HG03095 (cell line): ENCODE results near the gene LRMDA.
A peak's percentile ranks its signal among the peaks of the same experiment; 100 is the strongest.
"Not testable (repeated sequence)": the region's sequence is repeated elsewhere in the genome, so short reads cannot be mapped to it uniquely, and the experiment has no call there.

ENCODE experiments used
- ATAC-seq: cut with Tn5 transposase; IDR thresholded peaks from one replicate; pipeline ENCODE4 v1.9.1; 2021; ENCODE audit warnings: moderate library complexity; ENCODE audit not compliant: unreplicated experiment

The LRMDA gene

GRCh38 chr10:75764974-75765788 lies 333.8 kb downstream of the LRMDA start:
- ATAC-seq: no peak

GRCh38 chr10:75765789-75766096 lies 334.3 kb downstream of the LRMDA start:
- ATAC-seq: no peak

DNA sequence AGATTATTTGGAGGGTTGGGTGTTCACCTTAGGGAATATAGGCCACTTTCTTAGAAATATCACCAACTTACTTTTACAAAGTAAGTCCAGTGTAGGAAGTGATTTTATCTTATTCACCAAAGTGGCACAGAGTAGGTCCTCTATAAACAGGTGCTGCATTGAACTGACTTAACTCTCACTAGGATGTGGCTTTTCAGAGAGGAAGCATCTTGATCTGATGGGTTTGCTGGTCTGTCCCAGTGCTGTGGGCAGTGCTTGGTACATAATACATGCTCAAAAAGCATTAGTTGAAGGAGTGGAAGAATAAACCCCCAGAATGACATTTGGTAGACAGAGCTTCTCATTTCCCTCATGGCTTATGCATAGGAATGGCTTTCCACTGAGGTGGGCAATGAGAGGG lies 334.7 kb downstream of the LRMDA start:
- no peak for ATAC-seq

DNA sequence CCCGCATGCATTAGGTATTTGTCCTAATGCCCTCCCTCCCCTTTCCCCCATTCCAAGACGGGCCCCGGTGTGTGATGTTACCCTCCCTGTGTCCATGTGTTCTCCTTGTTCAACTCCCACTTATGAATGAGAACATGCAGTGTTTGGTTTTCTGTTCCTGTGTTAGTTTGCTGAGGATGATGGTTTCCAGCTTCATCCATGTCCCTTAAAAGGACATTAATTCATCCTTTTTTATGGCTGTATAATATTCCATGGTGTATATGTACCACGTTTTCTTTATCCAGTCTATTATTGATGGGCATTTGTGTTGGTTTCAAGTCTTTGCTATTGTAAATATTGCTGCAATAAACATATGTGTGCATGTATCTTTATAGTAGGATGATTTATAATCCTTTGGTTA lies 335.3 kb downstream of the LRMDA start:
- not testable (repeated sequence) for ATAC-seq

- ATAC-seq: no peak
These were observed 339.2 kb downstream of the LRMDA start for GRCh38 chr10:75770626-75771081.

- no peak for ATAC-seq
These were observed 340.2 kb downstream of the LRMDA start for GRCh38 chr10:75771606-75772005.

DNA sequence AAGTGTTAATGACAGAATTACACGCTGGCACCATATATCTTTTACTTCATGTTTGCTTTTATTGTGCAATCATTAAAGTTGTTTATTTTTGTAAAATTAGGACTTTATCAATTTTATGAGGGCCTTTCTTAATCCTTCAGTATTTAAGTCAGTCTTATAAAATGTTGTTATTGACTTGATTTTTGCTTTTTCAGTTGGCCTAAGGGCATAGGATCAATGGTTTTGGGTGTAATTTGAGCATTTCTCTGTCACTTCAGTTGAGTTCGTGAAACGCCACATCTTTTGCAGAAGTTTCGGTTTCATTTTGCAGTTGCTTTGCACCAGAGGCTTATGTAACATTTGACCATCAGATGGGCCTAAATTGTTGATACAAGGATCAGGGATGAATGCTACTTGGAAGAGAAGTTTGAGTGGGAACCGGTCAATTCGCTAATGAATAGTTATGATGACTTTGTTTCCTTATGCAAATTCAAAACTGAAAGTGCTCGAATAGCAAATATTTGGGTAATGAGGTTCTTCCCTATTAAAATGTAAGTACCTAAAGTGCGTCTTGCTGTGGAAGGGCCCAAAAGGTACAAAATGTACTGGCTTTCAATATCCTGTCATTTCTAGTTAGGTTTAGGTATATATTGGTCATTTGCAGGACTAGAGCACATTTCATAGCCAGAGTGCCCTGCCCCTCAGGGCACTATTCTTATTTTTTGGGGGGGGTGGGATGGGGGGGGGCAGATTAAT lies 340.9 kb downstream of the LRMDA start:
- ATAC-seq: peak; percentile 73

- ATAC-seq: no peak
These were observed 341.9 kb downstream of the LRMDA start for GRCh38 chr10:75773231-75773780.

DNA sequence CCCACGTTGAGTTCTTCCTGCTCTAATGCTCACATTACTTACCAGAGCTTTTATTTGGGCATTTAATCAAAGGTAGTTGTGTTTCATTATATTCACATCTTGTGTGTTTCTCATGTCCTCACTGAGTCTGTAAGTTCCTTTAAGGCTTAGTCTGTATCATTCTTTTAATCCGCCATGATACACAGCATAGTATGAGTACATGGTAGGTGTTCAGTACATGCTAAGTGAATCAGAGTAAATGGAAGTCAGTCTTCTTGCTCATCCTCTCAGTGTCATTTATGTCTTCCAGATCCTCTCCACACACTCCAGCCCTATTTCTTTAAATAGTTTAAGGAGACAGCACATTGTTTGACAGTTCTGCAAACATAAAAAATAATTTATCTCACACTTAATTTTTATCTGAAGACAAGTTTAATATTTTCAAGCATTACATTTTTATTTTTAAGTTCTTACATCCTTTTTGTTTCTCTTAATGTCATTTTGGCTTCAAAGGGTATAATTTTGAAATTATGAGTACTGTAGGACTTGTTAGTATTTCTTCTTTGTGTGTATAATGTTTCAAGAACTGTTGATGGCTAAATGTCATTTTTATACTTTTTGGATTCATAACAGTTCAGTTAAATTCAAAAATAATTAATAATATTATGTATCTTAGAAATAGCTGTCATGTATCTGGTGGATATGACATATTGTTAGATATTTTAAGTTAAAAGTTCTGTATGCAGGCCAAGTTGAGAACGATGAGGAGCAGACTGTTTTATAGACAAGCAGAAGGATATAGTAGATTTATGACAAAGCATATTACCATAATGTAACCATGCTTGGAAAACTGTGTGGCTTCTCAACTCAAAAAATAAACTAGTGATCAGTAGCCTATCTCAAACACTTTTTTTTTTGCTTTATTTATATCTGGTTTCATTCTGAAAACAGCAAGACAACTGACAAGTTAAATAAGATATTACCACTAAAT lies 342.7 kb downstream of the LRMDA start:
- no peak for ATAC-seq

GRCh38 chr10:75774783-75775490 lies 343.5 kb downstream of the LRMDA start:
- ATAC-seq: no peak

GRCh38 chr10:75776738-75777504 lies 345.5 kb downstream of the LRMDA start:
- no peak for ATAC-seq

DNA sequence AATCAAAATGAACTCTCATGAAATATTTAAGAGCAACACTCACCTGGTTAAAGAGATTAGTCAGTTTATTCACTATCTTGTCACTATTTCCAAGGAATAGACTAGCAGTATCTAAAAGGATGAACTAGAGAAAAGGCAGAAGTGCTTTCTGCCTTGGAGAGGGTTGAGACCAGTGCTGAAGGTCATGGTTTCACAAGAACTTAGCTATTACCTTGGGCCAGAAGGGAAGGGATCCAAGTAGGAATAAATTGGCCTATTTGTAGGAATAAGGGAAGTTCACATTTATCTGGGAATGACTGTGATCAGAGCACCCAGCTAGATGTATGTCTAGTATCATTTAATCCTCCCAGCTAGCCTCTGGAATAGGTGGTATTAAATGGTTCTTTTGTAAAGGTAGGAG lies 347.2 kb downstream of the LRMDA start:
- ATAC-seq: no peak

DNA sequence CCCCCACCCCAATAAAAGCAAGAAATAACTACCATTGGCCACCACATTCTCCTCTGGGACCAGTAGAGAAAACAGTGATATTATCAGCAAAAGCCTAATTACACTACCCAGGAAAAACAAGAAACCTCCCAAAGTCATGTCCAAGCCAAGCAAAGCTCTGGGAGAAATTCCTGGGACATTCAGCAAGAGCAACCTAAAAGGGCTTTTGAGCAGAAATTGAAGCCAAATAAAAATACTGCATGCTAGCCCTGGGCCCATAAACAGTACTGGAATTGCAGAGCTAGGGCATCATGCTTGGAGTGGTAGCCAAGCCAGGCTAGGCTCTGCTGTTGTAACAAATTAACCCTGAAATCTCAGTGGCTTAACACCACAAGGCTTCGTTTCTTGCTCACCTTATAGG lies 347.9 kb downstream of the LRMDA start:
- no peak for ATAC-seq

GRCh38 chr10:75782463-75783248 lies 351.2 kb downstream of the LRMDA start:
- ATAC-seq: no peak

DNA sequence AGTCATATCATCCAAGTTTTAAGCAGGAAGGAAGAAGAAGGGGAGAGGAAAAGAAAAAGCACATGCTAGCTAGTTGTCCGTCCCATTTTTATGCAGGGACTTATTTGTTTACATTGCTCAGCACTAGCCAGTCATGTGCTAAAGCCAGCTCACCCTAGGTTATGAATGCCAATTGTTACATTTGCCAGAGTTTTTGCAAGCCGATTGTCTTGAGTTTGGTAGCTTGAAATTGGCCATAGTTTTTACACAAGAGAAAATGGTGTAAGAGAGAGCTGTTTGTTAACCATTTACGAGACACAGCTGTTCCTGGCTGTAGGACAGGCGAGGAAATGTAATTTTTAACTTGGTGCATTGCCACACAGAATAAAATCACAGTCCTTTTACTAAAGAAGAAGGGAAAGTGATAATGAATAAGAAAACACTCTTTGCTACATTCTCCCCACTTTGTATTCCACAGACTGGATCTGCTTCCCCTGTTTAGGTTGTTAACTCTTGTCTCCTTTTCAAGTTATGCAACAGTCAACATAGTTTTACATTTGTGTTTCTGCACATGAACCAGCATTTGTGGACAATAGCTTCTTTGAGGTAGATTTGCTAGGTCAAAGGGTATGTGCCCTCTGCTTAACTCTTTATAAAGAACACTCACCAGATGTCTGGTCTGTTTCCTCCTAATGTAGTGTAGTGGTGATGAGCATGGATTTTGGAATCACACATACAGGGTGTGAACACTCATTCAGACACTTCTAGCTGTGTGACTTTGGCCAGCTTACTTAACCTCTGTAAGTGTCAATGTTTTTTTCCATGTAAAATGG lies 357.2 kb downstream of the LRMDA start:
- ATAC-seq: no peak

- ATAC-seq: no peak
These were observed 362.4 kb downstream of the LRMDA start for GRCh38 chr10:75793848-75794247.

DNA sequence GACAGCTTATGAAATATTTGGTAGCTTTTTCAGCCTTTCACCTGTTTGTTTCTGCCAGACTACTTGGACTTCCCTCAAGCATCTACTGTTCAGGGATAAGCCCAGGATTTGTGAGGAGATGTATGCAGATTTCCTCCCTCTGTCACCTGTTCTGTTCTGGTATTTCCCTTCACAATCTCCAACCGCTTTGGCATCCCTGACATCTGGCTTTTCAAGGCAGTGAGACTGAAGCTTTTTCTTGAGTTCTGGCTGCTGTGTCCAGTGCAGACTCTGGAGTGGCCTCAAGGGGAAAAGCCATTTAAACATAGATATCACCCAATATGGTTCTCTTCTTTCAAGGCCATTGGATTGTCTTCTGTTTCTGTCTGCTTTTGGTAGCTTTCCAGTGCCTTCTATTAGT lies 369.7 kb downstream of the LRMDA start:
- ATAC-seq: no peak

DNA sequence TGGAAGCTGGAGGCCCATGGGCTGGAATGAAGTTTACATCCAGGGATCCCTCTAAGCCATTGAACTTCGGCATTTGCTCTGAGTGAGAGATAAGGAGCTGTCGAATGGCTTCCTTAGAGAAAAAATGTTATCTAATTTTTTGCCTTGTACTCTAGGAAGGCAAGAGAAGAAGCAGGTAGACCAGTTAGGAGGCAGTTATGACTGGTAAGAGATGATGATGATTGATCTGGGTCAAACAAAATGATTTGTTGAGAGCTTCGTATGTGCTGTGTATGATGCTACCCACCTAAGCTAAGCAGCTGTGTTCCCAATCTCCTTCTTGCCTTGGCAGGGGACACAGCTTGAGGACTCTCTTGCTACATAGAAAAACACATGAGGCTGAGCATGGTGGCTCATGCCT lies 370.2 kb downstream of the LRMDA start:
- ATAC-seq: no peak
